Measurements from ENCODE around the gene CCDC3.

CCDC3 gene

GRCh38 chr10:12999849-13000248 is 1.7 kb downstream of the CCDC3 start:
- no peak for DNase-seq

- DNase-seq, result no peak
These were observed 6.1 kb downstream of the CCDC3 start for GRCh38 chr10:12995425-12995861.

GRCh38 chr10:12993595-12993994 is 7.9 kb downstream of the CCDC3 start:
- DNase-seq, result no peak

- DNase-seq, result no peak
These were observed 16.2 kb downstream of the CCDC3 start for GRCh38 chr10:12985347-12985746.

GRCh38 chr10:12984165-12984747 is 17.3 kb downstream of the CCDC3 start:
- DNase-seq, result no peak

- DNase-seq, result peak; percentile 30
These were observed 17.9 kb downstream of the CCDC3 start for GRCh38 chr10:12983568-12983967.

- DNase-seq, result no peak
These were observed 19.9 kb downstream of the CCDC3 start for GRCh38 chr10:12981570-12981969.

- DNase-seq, result no peak
These were observed 20.7 kb downstream of the CCDC3 start for GRCh38 chr10:12980713-12981306.

- no peak for DNase-seq
These were observed 21.3 kb downstream of the CCDC3 start for GRCh38 chr10:12980102-12980661.

- DNase-seq, result no peak
These were observed 22.6 kb downstream of the CCDC3 start for GRCh38 chr10:12978891-12979290.

- DNase-seq, result no peak
These were observed 25.6 kb downstream of the CCDC3 start for GRCh38 chr10:12975906-12976305.

- DNase-seq, result no peak
These were observed 26.2 kb downstream of the CCDC3 start for GRCh38 chr10:12975266-12975665.

GRCh38 chr10:12974491-12975199 is 26.9 kb downstream of the CCDC3 start:
- DNase-seq, result no peak

GRCh38 chr10:12974078-12974477 is 27.4 kb downstream of the CCDC3 start:
- no peak for DNase-seq

GRCh38 chr10:12973149-12973718 is 28.3 kb downstream of the CCDC3 start:
- no peak for DNase-seq

- DNase-seq, result no peak
These were observed 29.4 kb downstream of the CCDC3 start for GRCh38 chr10:12972146-12972545.

GRCh38 chr10:12971001-12971788 is 30.3 kb downstream of the CCDC3 start:
- DNase-seq, result no peak

GRCh38 chr10:12969951-12970350 is 31.6 kb downstream of the CCDC3 start:
- DNase-seq, result no peak

- no peak for DNase-seq
These were observed 35.4 kb downstream of the CCDC3 start for GRCh38 chr10:12966067-12966466.

GRCh38 chr10:12965571-12965970 is 35.9 kb downstream of the CCDC3 start:
- DNase-seq, result no peak

GRCh38 chr10:12962556-12962955 is 39.0 kb downstream of the CCDC3 start:
- DNase-seq, result no peak

- DNase-seq, result no peak
These were observed 39.9 kb downstream of the CCDC3 start for GRCh38 chr10:12961416-12962205.
